Upper lobe of left lung (tissue), 6 donors: ENCODE results near the gene BBS1. TPM values are rescaled to one million over a fixed set of nuclear protein-coding genes. Genes with fewer than 3 reads are reported as not detected.

Source experiments
- ATAC-seq, 2 donors: fragments of 200-7000 bp; cut with Tn5 transposase; one replicate each; pipeline ENCODE4 v1.9.1; 2022; ENCODE audit warnings: mild to moderate bottlenecking in 2 of 2, moderate library complexity in 2 of 2; ENCODE audit not compliant: low FRiP score in 2 of 2
- DNase-seq, 2 donors: peaks; one replicate each; pipeline ENCODE4 v3.0.0-alpha.2; 2019 to 2020
- H3K27ac ChIP-seq, 4 donors: fragments of 200-600 bp; sonication (generic); one replicate each; pipeline ENCODE4 v1.5.1; 2016 to 2019
- H3K27me3 ChIP-seq, 4 donors: fragments of 200-600 bp; sonication (generic); one replicate each; pipeline ENCODE4 v1.5.1; 2017 to 2019
- H3K36me3 ChIP-seq, 4 donors: fragments of 200-600 bp; sonication (generic); one replicate each; pipeline ENCODE4 v1.5.1; 2016 to 2019
- H3K4me1 ChIP-seq, 4 donors: fragments of 200-600 bp; sonication (generic); one replicate each; pipeline ENCODE4 v1.5.1; 2018 to 2019
- H3K4me3 ChIP-seq, 4 donors: fragments of 200-600 bp; sonication (generic); one replicate each; pipeline ENCODE4 v1.5.1; 2017 to 2019; ENCODE audit warnings: mild to moderate bottlenecking in 2 of 4, moderate library complexity in 1 of 4
- H3K9me3 ChIP-seq, 4 donors: fragments of 200-600 bp; sonication (generic); one replicate each; pipeline ENCODE4 v1.5.1; 2018 to 2019
- CTCF ChIP-seq, 6 experiments: fragments of 450-650 bp in 4 of 6; fragments of 200-600 bp in 2 of 6; sonication (generic) in 2 of 6; IDR thresholded peaks; one replicate each; pipeline ENCODE4 v1.5.1; 2016 to 2019; ENCODE audit warnings: antibody characterized with exemption in 6 of 6
- EP300 ChIP-seq, 4 donors: sonication (generic); formaldehyde crosslinking; IDR thresholded peaks; one replicate each; pipeline ENCODE4 v1.5.1; 2017; ENCODE audit warnings: antibody characterized with exemption in 4 of 4, control low read depth in 2 of 4
- POLR2A ChIP-seq, 4 donors: fragments of 450-650 bp; IDR thresholded peaks; one replicate each; pipeline ENCODE4 v1.5.1; 2016 to 2017; ENCODE audit warnings: antibody characterized with exemption in 4 of 4, mild to moderate bottlenecking in 2 of 4
- POLR2AphosphoS5 ChIP-seq, 2 donors: sonication (generic); formaldehyde crosslinking; IDR thresholded peaks; one replicate each; pipeline ENCODE4 v1.5.1; 2017; ENCODE audit warnings: antibody characterized with exemption in 2 of 2
- WGBS, 2 donors: methylation state at CpG; one replicate each; pipeline ENCODE4 v1.1.5; 2017 to 2018; 5-methylcytosine and 5-hydroxymethylcytosine counted together
- total RNA-seq, 6 donors: library from RNA; depleted of rRNA in 4 of 6; stranded (reverse); fragments of >200 nt in 4 of 6; gene quantifications; one replicate each; pipeline versions ENCODE4 v1.1.0 to v1.2.1, GENCODE V29; 2016 to 2021
- donor health status: DM: no; HTN: no; CAD: no; lungs with moderate emphysema.
- donor health status: DM: no; HTN: yes; CAD: no; lungs with severe emphysema.

BBS1 gene
- total RNA-seq, 6 donors from 2014 or later = 26.0 to 145 (median 44.8) TPM

- no peak for TF ChIP-seq POLR2A (IDR thresholded peaks at IDR 0.05)
- no peak for TF ChIP-seq POLR2AphosphoS5 (IDR thresholded peaks at IDR 0.05)
- no peak for TF ChIP-seq EP300 (IDR thresholded peaks at IDR 0.05)
- no peak for TF ChIP-seq CTCF (IDR thresholded peaks at IDR 0.05)
- Histone ChIP-seq H3K9me3 (no peaks in the 10 kb centered on the region), H3K4me1 (peaks cover 12 to 23% (median 17%) of the 10 kb centered on the region in 4 donors), H3K4me3 (no peak overlapping the region), H3K27me3 (no peaks in the 10 kb centered on the region), H3K36me3 (peaks cover 0 to 33% (median 21%) of the 10 kb centered on the region in 4 donors), H3K27ac (no peak overlapping the region)
- WGBS, 2 donors = 90% methylated on average over 9 to 10 of the region's 11 CpGs
- no peak for ATAC-seq
- no peak for DNase-seq
Measured at GRCh38 chr11:66477263-66478201, 32.9 kb upstream of the BBS1 start.

GRCh38 chr11:66478729-66479393, 31.6 kb upstream of the BBS1 start:
- H3K4me3 ChIP-seq = peak overlapping the region; percentile 50 to 74 (median 62)
- peak overlapping the region; percentile 85 to 94 (median 92) for H3K27ac ChIP-seq
- H3K36me3 ChIP-seq = peaks cover 0 to 28% (median 8%) of the 10 kb centered on the region in 4 donors
- 56% methylated on average over 7 to 8 of the region's 8 CpGs for WGBS, 2 donors
- no peaks in the 10 kb centered on the region for H3K9me3 ChIP-seq
- peaks cover 12 to 23% (median 17%) of the 10 kb centered on the region in 4 donors for H3K4me1 ChIP-seq
- TF ChIP-seq POLR2AphosphoS5 (IDR thresholded peaks at IDR 0.05) (no peak), CTCF (IDR thresholded peaks at IDR 0.05) (peak; percentile 58 to 77 (median 66))
- no peak for ATAC-seq
- no peak for DNase-seq
- no peaks in the 10 kb centered on the region for H3K27me3 ChIP-seq

- peak; percentile 52 to 60 for ATAC-seq
- Histone ChIP-seq H3K27me3 (no peaks in the 10 kb centered on the region), H3K4me1 (peaks cover 12 to 23% (median 17%) of the 10 kb centered on the region in 4 donors), H3K9me3 (no peaks in the 10 kb centered on the region), H3K36me3 (peaks cover 0 to 27% (median 3%) of the 10 kb centered on the region in 4 donors), H3K4me3 (peak overlapping the region; percentile 50 to 74 (median 62)), H3K27ac (peak overlapping the region; percentile 85 to 94 (median 92))
- TF ChIP-seq EP300 (IDR thresholded peaks at IDR 0.05) (no peak), POLR2AphosphoS5 (IDR thresholded peaks at IDR 0.05) (peak in 1 of 2 donors; percentile 4), CTCF (IDR thresholded peaks at IDR 0.05) (no peak), POLR2A (IDR thresholded peaks at IDR 0.05) (no peak)
- peak in 1 of 2 donors; percentile 66 for DNase-seq
- 1 to 2% methylated on average over 14 to 33 of the region's 34 CpGs for WGBS, 2 donors
Measured at GRCh38 chr11:66479394-66480116, 30.9 kb upstream of the BBS1 start.

GRCh38 chr11:66480117-66480938, 30.1 kb upstream of the BBS1 start, which contains the start of gene DPP3:
Gene DPP3 (plus strand): TSS chr11:66480434. CDS start chr11:66482201, 1,767 bp downstream.
- DNase-seq (peak; percentile 98 to 99), ATAC-seq (peak; percentile 96 to 97)
- TF ChIP-seq POLR2AphosphoS5 (IDR thresholded peaks at IDR 0.05) (peak; percentile 83 to 88), POLR2A (IDR thresholded peaks at IDR 0.05) (peak in 3 of 4 donors; percentile 88 to 95 (median 95)), EP300 (IDR thresholded peaks at IDR 0.05) (no peak), CTCF (IDR thresholded peaks at IDR 0.05) (peak in 1 of 6 experiments; percentile 11)
- Histone ChIP-seq H3K36me3 (peaks cover 0 to 27% (median 7%) of the 10 kb centered on the region in 4 donors), H3K27me3 (no peaks in the 10 kb centered on the region), H3K9me3 (no peaks in the 10 kb centered on the region), H3K27ac (peak within 1 kb of the TSS; percentile 85 to 94 (median 92)), H3K4me3 (peak within 1 kb of the TSS; percentile 50 to 74 (median 62)), H3K4me1 (peaks cover 12 to 23% (median 17%) of the 10 kb centered on the region in 4 donors)
- 1 to 38% methylated on average over 1 to 49 of the region's 62 CpGs for WGBS, 2 donors
